Esophagus muscularis mucosa (tissue), 3 donors: ENCODE results near the gene LRP8.

ENCODE experiments used
- POLR2A ChIP-seq: fragments of 450-650 bp; IDR thresholded peaks from one replicate; pipeline ENCODE4 v1.6.1; 2017; ENCODE audit warnings: antibody characterized with exemption, moderate library complexity, mild to moderate bottlenecking, low read depth
- POLR2AphosphoS5 ChIP-seq, 2 donors: sonication (generic); formaldehyde crosslinking; IDR thresholded peaks; one replicate each; pipeline ENCODE4 v1.6.1; 2017; ENCODE audit warnings: antibody characterized with exemption in 2 of 2
- TF ChIP-seq, protein P1 (sequence below), 3 experiments: fragments of 200-600 bp in 2 of 3; fragments of 450-650 bp in 1 of 3; sonication (generic) in 2 of 3; IDR thresholded peaks; one replicate each; pipeline ENCODE4 v1.5.1; 2017 to 2019; ENCODE audit warnings: antibody characterized with exemption in 3 of 3, mild to moderate bottlenecking in 2 of 3, moderate library complexity in 1 of 3

DNA sequence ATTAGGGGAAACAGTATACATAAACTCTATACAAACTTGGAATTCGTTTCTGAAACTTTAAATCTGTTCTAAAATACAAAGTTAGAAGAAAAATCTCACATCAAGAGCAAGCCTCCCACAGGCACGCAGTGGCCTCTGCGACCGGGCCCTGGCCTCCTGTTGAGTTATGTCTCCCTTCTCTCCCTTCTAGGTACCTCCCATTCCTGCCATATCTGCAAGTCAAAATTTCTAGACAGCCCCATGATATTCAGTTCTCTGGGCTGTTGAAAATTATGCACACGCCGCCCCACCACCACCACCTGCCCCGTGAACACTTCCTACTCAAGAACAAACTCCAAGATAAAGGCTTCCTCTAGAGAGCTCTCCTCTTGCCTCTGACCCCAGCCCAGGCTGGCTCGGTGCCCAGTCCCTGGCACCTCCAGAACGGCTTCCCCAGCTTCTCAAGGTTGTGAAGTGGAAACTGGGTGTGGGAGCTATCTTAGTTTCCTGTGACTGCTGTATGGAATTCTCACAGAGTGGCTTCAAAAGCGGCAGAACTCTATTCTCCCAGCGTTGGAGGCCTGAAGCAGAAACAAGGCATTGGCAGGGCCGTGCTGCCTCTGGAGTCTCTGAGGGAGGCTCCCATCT is 37.7 kb upstream of the LRP8 start:
- TF ChIP-seq, protein P1, sequence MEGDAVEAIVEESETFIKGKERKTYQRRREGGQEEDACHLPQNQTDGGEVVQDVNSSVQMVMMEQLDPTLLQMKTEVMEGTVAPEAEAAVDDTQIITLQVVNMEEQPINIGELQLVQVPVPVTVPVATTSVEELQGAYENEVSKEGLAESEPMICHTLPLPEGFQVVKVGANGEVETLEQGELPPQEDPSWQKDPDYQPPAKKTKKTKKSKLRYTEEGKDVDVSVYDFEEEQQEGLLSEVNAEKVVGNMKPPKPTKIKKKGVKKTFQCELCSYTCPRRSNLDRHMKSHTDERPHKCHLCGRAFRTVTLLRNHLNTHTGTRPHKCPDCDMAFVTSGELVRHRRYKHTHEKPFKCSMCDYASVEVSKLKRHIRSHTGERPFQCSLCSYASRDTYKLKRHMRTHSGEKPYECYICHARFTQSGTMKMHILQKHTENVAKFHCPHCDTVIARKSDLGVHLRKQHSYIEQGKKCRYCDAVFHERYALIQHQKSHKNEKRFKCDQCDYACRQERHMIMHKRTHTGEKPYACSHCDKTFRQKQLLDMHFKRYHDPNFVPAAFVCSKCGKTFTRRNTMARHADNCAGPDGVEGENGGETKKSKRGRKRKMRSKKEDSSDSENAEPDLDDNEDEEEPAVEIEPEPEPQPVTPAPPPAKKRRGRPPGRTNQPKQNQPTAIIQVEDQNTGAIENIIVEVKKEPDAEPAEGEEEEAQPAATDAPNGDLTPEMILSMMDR (IDR thresholded peaks at IDR 0.05) = no peak
- TF ChIP-seq POLR2A (no peak), POLR2AphosphoS5 (IDR thresholded peaks at IDR 0.05) (no peak)
